Neural cell (in vitro differentiated cells): ENCODE results near the gene BMPR1B. TPM values are rescaled to one million over a fixed set of nuclear protein-coding genes. Genes with fewer than 3 reads are reported as not detected.
A peak's percentile ranks its signal among the peaks of the same experiment; 100 is the strongest.
"Not testable (repeated sequence)": the region's sequence is repeated elsewhere in the genome, so short reads cannot be mapped to it uniquely, and the experiment has no call there.

Experiments
- H2AFZ ChIP-seq: fragments of 200-600, 300-800 bp; sonication (generic), shearing (Covaris generic); 2 replicates; pipeline ENCODE4 v1.6.0; 2014; ENCODE audit warnings: low read depth, mild to moderate bottlenecking, antibody characterized with exemption, low read length, moderate library complexity
- H3F3A ChIP-seq: fragments of 200-600 bp; shearing (Covaris generic); 2 replicates; pipeline ENCODE4 v1.6.1; 2016; ENCODE audit warnings: mild to moderate bottlenecking, moderate library complexity, mixed read lengths, antibody characterized with exemption, low read length; ENCODE audit not compliant: insufficient read depth, poor library complexity, severe bottlenecking
- H3K27ac ChIP-seq: fragments of 200-600, 300-800 bp; sonication (generic), shearing (Covaris generic); 2 replicates; pipeline ENCODE4 v1.5.1; 2014; ENCODE audit warnings: mild to moderate bottlenecking, low read length, moderate library complexity
- H3K27me3 ChIP-seq: fragments of 300-800, 200-600 bp; sonication (generic), shearing (Covaris generic); 2 replicates; pipeline ENCODE4 v1.6.0; 2014; ENCODE audit warnings: mild to moderate bottlenecking, low read depth, low read length, moderate library complexity; ENCODE audit not compliant: insufficient read depth
- H3K36me3 ChIP-seq: fragments of 300-800, 200-600 bp; sonication (generic), shearing (Covaris generic); 2 replicates; pipeline ENCODE4 v1.5.1; 2014; ENCODE audit warnings: mild to moderate bottlenecking, antibody characterized with exemption, low read length, moderate library complexity; ENCODE audit not compliant: insufficient read depth
- H3K4me2 ChIP-seq: fragments of 300-800, 200-600 bp; sonication (generic), shearing (Covaris generic); 2 replicates; pipeline ENCODE4 v1.6.0; 2014; ENCODE audit warnings: mild to moderate bottlenecking, low read length
- H3K4me3 ChIP-seq: fragments of 300-800, 200-600 bp; sonication (generic), shearing (Covaris generic); 2 replicates; pipeline ENCODE4 v1.5.1; 2014; ENCODE audit warnings: mild to moderate bottlenecking, low read length, moderate library complexity
- H3K79me2 ChIP-seq: fragments of 200-600 bp; shearing (Covaris generic); replicated peaks from 2 replicates; pipeline ENCODE4 v1.6.0; 2014; ENCODE audit warnings: mild to moderate bottlenecking, low read length, moderate library complexity; ENCODE audit not compliant: insufficient read depth
- H3K9ac ChIP-seq: fragments of 300-800, 200-600 bp; sonication (generic), shearing (Covaris generic); 2 replicates; pipeline ENCODE4 v1.6.1; 2016; ENCODE audit warnings: mild to moderate bottlenecking, low read length, mixed read lengths
- H3K9me2 ChIP-seq: fragments of 200-600 bp; shearing (Covaris generic); 2 replicates; pipeline ENCODE4 v1.6.1; 2016; ENCODE audit warnings: mild to moderate bottlenecking, low read length, mixed read lengths; ENCODE audit not compliant: insufficient read depth
- H3K9me3 ChIP-seq: fragments of 200-600, 300-800 bp; sonication (generic), shearing (Covaris generic); 2 replicates; pipeline ENCODE4 v1.6.1; 2016; ENCODE audit warnings: mild to moderate bottlenecking, mixed run types, low read length, moderate library complexity, mixed read lengths
- H4K20me1 ChIP-seq: fragments of 200-600 bp; shearing (Covaris generic); 2 replicates; pipeline ENCODE4 v1.6.1; 2016; ENCODE audit warnings: mild to moderate bottlenecking, mixed run types; ENCODE audit not compliant: insufficient read depth
- EP300 ChIP-seq: fragments of 450-650 bp; conservative IDR thresholded peaks from 2 replicates; pipeline ENCODE4 v1.6.1; 2014; ENCODE audit warnings: antibody characterized with exemption, mild to moderate bottlenecking, moderate library complexity; ENCODE audit not compliant: poor library complexity, severe bottlenecking
- EZH2 ChIP-seq: fragments of 200-600, 300-800 bp; shearing (Covaris generic), sonication (generic); IDR thresholded peaks from 2 replicates; pipeline ENCODE4 v1.6.1; 2014; ENCODE audit warnings: antibody characterized with exemption, low read length, borderline replicate concordance, mild to moderate bottlenecking; ENCODE audit not compliant: insufficient read depth, poor library complexity, severe bottlenecking
- MXI1 ChIP-seq: fragments of 450-650 bp; conservative IDR thresholded peaks from 2 replicates; pipeline ENCODE4 v1.6.1; 2014; ENCODE audit warnings: antibody characterized with exemption, mild to moderate bottlenecking; ENCODE audit not compliant: poor library complexity, severe bottlenecking
- POLR2AphosphoS5 ChIP-seq: IDR thresholded peaks from 2 replicates; pipeline ENCODE4 v1.6.1; 2012
- TAF1 ChIP-seq: IDR thresholded peaks from 2 replicates; pipeline ENCODE4 v1.6.1; 2012; ENCODE audit warnings: low read depth
- polyA plus RNA-seq: library from polyadenylated mRNA; depleted of rRNA; stranded (reverse); fragments of >200 nt; gene quantifications from 2 replicates; pipeline ENCODE4 v1.2.3, GENCODE V29; 2014
- TF ChIP-seq, protein P1 (sequence below): IDR thresholded peaks from 2 replicates; pipeline ENCODE4 v1.6.1; 2012; ENCODE audit warnings: borderline replicate concordance

Gene BMPR1B
- polyA plus RNA-seq, 1 donor from 2014 or later, result 1.6 TPM

DNA sequence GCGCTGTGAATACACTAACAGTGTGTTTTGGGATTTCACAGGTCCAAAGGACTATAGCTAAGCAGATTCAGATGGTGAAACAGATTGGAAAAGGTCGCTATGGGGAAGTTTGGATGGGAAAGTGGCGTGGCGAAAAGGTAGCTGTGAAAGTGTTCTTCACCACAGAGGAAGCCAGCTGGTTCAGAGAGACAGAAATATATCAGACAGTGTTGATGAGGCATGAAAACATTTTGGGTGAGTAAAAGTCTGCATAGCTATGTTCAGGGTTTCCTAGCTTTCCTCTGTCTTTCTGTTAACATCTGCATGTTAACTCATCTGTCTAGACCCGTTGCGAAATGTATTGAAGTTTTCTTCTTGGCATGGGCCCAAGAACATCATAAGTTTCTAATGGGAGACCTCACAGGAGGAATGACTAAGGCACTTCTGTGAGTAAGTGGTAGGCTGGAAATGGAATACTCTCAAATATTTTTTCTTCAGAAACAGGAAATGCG lies 372.1 kb downstream of the BMPR1B start:
- Histone ChIP-seq H3K79me2 (no peaks in the 10 kb centered on the region), H3F3A (no peaks in the 10 kb centered on the region), H3K27ac (no peak overlapping the region), H2AFZ (no peak overlapping the region), H3K9ac (no peak overlapping the region), H3K9me3 (no peaks in the 10 kb centered on the region), H4K20me1 (no peaks in the 10 kb centered on the region), H3K9me2 (no peaks in the 10 kb centered on the region), H3K27me3 (no peaks in the 10 kb centered on the region), H3K4me3 (no peak overlapping the region), H3K4me2 (no peak overlapping the region), H3K36me3 (no peaks in the 10 kb centered on the region)
- TF ChIP-seq MXI1 (no peak), EP300 (no peak), TAF1 (no peak), POLR2AphosphoS5 (no peak)
- TF ChIP-seq, protein P1, sequence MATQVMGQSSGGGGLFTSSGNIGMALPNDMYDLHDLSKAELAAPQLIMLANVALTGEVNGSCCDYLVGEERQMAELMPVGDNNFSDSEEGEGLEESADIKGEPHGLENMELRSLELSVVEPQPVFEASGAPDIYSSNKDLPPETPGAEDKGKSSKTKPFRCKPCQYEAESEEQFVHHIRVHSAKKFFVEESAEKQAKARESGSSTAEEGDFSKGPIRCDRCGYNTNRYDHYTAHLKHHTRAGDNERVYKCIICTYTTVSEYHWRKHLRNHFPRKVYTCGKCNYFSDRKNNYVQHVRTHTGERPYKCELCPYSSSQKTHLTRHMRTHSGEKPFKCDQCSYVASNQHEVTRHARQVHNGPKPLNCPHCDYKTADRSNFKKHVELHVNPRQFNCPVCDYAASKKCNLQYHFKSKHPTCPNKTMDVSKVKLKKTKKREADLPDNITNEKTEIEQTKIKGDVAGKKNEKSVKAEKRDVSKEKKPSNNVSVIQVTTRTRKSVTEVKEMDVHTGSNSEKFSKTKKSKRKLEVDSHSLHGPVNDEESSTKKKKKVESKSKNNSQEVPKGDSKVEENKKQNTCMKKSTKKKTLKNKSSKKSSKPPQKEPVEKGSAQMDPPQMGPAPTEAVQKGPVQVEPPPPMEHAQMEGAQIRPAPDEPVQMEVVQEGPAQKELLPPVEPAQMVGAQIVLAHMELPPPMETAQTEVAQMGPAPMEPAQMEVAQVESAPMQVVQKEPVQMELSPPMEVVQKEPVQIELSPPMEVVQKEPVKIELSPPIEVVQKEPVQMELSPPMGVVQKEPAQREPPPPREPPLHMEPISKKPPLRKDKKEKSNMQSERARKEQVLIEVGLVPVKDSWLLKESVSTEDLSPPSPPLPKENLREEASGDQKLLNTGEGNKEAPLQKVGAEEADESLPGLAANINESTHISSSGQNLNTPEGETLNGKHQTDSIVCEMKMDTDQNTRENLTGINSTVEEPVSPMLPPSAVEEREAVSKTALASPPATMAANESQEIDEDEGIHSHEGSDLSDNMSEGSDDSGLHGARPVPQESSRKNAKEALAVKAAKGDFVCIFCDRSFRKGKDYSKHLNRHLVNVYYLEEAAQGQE, result no peak

DNA sequence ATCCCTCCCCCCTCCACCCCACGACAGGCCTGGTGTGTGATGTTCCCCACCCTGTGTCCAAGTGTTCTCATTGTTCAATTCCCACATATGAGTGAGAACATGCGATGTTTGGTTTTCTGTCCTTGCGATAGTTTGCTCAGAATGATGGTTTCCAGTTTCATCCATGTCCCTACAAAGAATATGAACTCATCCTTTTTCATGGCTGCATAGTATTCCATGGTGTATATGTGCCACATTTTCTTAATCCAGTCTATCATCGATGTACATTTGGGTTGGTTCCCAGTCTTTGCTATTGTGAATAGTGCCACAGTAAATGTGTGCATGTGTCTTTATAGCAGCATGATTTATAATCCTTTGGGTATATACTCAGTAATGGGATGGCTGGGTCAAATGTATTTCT lies 376.3 kb downstream of the BMPR1B start:
- not testable (repeated sequence) for H3K27ac ChIP-seq, H2AFZ ChIP-seq, H3K79me2 ChIP-seq, H3K4me2 ChIP-seq, H3K9me2 ChIP-seq, H3K9ac ChIP-seq, H3K4me3 ChIP-seq, H3F3A ChIP-seq, H3K36me3 ChIP-seq, H3K9me3 ChIP-seq, H4K20me1 ChIP-seq, H3K27me3 ChIP-seq

DNA sequence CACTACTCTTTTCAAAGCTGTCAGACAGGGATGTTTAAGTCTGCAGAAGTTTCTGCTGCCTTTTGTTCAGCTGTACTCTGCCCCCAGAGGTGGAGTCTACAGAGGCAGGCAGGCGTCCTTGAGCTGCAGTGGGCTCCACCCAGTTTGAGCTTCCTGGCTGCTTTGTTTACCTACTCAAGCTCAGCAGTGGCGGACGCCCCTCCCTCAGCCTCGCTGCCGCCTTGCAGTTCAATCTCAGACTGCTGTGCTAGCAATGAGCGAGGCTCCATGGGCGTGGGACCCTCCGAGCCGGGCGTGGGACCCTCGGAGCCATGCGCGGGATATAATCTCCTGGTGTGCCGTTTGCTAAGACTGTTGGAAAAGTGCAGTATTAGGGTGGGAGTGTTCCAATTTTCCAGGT lies 381.7 kb downstream of the BMPR1B start:
- not testable (repeated sequence) for H2AFZ ChIP-seq, H4K20me1 ChIP-seq, H3K9me2 ChIP-seq, H3K9me3 ChIP-seq, H3K36me3 ChIP-seq, H3K27ac ChIP-seq, H3K4me2 ChIP-seq, H3K27me3 ChIP-seq, H3K79me2 ChIP-seq, H3K9ac ChIP-seq, H3K4me3 ChIP-seq, H3F3A ChIP-seq

DNA sequence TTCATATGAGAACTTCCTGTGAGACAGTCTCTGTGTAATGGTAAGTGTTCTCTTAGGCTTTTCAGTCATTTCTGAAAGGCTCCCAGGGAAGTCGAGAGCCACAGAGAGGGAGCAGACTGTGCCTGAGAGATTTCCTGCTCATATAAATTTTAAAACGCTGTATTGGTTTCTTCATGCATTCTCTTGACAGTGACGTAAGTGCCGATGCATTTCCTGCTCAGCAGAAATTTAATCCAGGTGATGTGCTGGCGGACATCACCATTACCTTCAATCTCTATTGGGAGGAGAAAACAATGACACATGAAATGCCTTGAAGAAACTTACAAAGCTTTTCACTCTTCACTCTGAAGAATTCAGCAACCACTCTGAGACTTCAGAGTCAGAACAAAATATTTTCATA lies 383.6 kb downstream of the BMPR1B start:
- Histone ChIP-seq H3K9me3 (no peaks in the 10 kb centered on the region), H4K20me1 (no peaks in the 10 kb centered on the region), H3K4me3 (no peak overlapping the region), H3F3A (no peaks in the 10 kb centered on the region), H3K36me3 (no peaks in the 10 kb centered on the region), H3K4me2 (no peak overlapping the region), H3K27ac (no peak overlapping the region), H3K9me2 (no peaks in the 10 kb centered on the region), H2AFZ (no peak overlapping the region), H3K27me3 (no peaks in the 10 kb centered on the region), H3K79me2 (no peaks in the 10 kb centered on the region), H3K9ac (no peak overlapping the region)
- TF ChIP-seq MXI1 (no peak), EZH2 (no peak), POLR2AphosphoS5 (peak; percentile 23), EP300 (peak; percentile 12)
